HepG2 (cell line): ENCODE measurements around the gene MS4A15. TPM values are rescaled to one million over a fixed set of nuclear protein-coding genes. Genes with fewer than 3 reads are reported as not detected.

Experiments
- ATAC-seq: fragments of 200-7000 bp; cut with Tn5 transposase; 3 replicates; pipeline ENCODE4 v1.9.1; 2020; ENCODE audit warnings: mild to moderate bottlenecking, moderate library complexity
- BruUV-seq: library from RNA; stranded (reverse); fragments of 400-500 nt; replicated peaks from 2 replicates; lab custom pipeline; 2021; lab: Mats Ljungman, UMichigan
- CTCF ChIA-PET: fragments of 300-600 bp; formaldehyde crosslinking; extraction: SDS; loops from one replicate; lab custom pipeline; 2021; ENCODE audit warnings: low total read pairs, inconsistent platforms, low intra/inter-chr PET ratio; lab: Yijun Ruan, JAX
- POLR2A ChIA-PET: fragments of 350-600 bp; sonication (Branson Sonifier 250); formaldehyde crosslinking; loops from one replicate; lab custom pipeline; 2020; ENCODE audit warnings: antibody characterized with exemption, inconsistent platforms; lab: Yijun Ruan, JAX
- DNase-seq: peaks from one replicate; pipeline ENCODE4 v3.0.0-alpha.2; 2015; ENCODE audit warnings: low spot score
- FAIRE-seq: peaks from 3 replicates; lab custom pipeline; 2011; peaks lifted over from hg19 to GRCh38; lab: Jason Lieb, UNC
- H2AFZ ChIP-seq: one replicate; pipeline ENCODE4 v1.6.1; 2011; ENCODE audit warnings: low read length, inconsistent platforms
- H3K27ac ChIP-seq: fragments of 300-600 bp; 3 replicates; pipeline ENCODE4 v1.8.0; 2011; ENCODE audit warnings: mixed run types, mild to moderate bottlenecking, mixed read lengths, low read length, inconsistent platforms; ENCODE audit not compliant: insufficient read depth; ENCODE audit errors: extremely low read length
- H3K27me3 ChIP-seq, 2 experiments: fragments of 200-600 bp in 1 of 2; 2 replicates in 1 of 2; 3 replicates in 1 of 2; pipeline versions ENCODE4 v1.6.0 to v1.8.0; 2011; ENCODE audit warnings: low read length in 2 of 2, mild to moderate bottlenecking in 2 of 2, moderate library complexity in 2 of 2, inconsistent platforms in 1 of 2; ENCODE audit not compliant: insufficient read depth in 2 of 2, control insufficient read depth in 1 of 2
- H3K36me3 ChIP-seq, 2 experiments: fragments of 200-600 bp in 1 of 2; replicated peaks in 1 of 2; 2 replicates in 1 of 2; 3 replicates in 1 of 2; pipeline versions ENCODE4 v1.5.1 to v1.8.0; 2011; ENCODE audit warnings: low read length in 2 of 2, inconsistent platforms in 1 of 2; ENCODE audit not compliant: insufficient read depth in 2 of 2, control insufficient read depth in 1 of 2
- H3K4me1 ChIP-seq: 2 replicates; pipeline ENCODE4 v1.5.1; 2012; ENCODE audit warnings: low read length, inconsistent platforms; ENCODE audit not compliant: insufficient read depth
- H3K4me2 ChIP-seq: 2 replicates; pipeline ENCODE4 v1.6.0; 2011; ENCODE audit warnings: low read depth, low read length, inconsistent platforms
- H3K4me3 ChIP-seq, 3 experiments: fragments of 200-600 bp in 1 of 3; sonication (generic), shearing (Covaris generic) in 1 of 3; replicated peaks in 1 of 3; 2 replicates each; pipeline ENCODE4 v1.5.1; 2011 to 2016; ENCODE audit warnings: low read length in 3 of 3, inconsistent platforms in 2 of 3, low read depth in 2 of 3, mild to moderate bottlenecking in 2 of 3, control low read depth in 1 of 3, mixed read lengths in 1 of 3; ENCODE audit not compliant: insufficient read depth in 1 of 3
- H3K79me2 ChIP-seq: one replicate; pipeline ENCODE4 v1.6.1; 2011; ENCODE audit warnings: low read length, inconsistent platforms; ENCODE audit not compliant: insufficient read depth
- H3K9ac ChIP-seq: 2 replicates; pipeline ENCODE4 v1.6.0; 2011; ENCODE audit warnings: mild to moderate bottlenecking, low read depth, low read length, inconsistent platforms; ENCODE audit not compliant: insufficient read depth
- H3K9me3 ChIP-seq: 2 replicates; pipeline ENCODE4 v1.5.1; 2012; ENCODE audit warnings: mild to moderate bottlenecking, low read length
- H4K20me1 ChIP-seq: 2 replicates; pipeline ENCODE4 v1.6.0; 2011; ENCODE audit warnings: inconsistent platforms, mild to moderate bottlenecking, low read length, moderate library complexity; ENCODE audit not compliant: insufficient read depth
- DNMT1 ChIP-seq: sonication (generic); formaldehyde crosslinking; IDR thresholded peaks from 2 replicates; pipeline ENCODE4 v1.5.1; 2020; ENCODE audit warnings: mild to moderate bottlenecking, missing genetic modification reagents
- TFE3 ChIP-seq: IDR thresholded peaks from 2 replicates; pipeline ENCODE4 v1.6.1; 2016
- ZFAT ChIP-seq: sonication (generic); formaldehyde crosslinking; conservative IDR thresholded peaks from 2 replicates; pipeline ENCODE4 v1.8.1; 2023; ENCODE audit warnings: missing genetic modification reagents, inconsistent platforms
- ZNF629 ChIP-seq: sonication (generic); formaldehyde crosslinking; conservative IDR thresholded peaks from 2 replicates; pipeline ENCODE4 v1.5.0; 2020; ENCODE audit warnings: missing genetic modification reagents
- ZNF678 ChIP-seq: sonication (generic); formaldehyde crosslinking; IDR thresholded peaks from 2 replicates; pipeline ENCODE4 v1.4.0; 2020; ENCODE audit warnings: mild to moderate bottlenecking, missing genetic modification reagents
- ZNF770 ChIP-seq: sonication (generic); formaldehyde crosslinking; IDR thresholded peaks from 2 replicates; pipeline ENCODE4 v1.5.0; 2020; ENCODE audit warnings: mild to moderate bottlenecking, missing genetic modification reagents
- ZNF781 ChIP-seq: sonication (generic); formaldehyde crosslinking; IDR thresholded peaks from 2 replicates; pipeline ENCODE4 v1.5.1; 2020; ENCODE audit warnings: borderline replicate concordance, mild to moderate bottlenecking, missing genetic modification reagents; ENCODE audit errors: not compliant biosample characterization
- ZNF891 ChIP-seq: sonication (generic); formaldehyde crosslinking; IDR thresholded peaks from 2 replicates; pipeline ENCODE4 v1.5.0; 2020; ENCODE audit warnings: mild to moderate bottlenecking, missing genetic modification reagents
- WGBS: methylation state at CpG from one replicate; pipeline ENCODE4 v1.1.6; 2017; ENCODE audit warnings: low lambda C conversion rate; 5-methylcytosine and 5-hydroxymethylcytosine counted together
- in situ Hi-C: cut with HindIII; loops from 2 replicates; pipeline ENCODE4 v1.10.0; 2017; ENCODE audit warnings: low pct_unique_long_range_greater_than_20kb; ENCODE audit not compliant: extremely low pct_ligation_motif_present
- intact Hi-C: fragments of 100-400 bp; cut with micrococcal nuclease; formaldehyde crosslinking; loops from one replicate; pipeline ENCODE4 v1.10.0; 2022; ENCODE audit not compliant: unreplicated experiment
- polyA plus RNA-seq, 8 experiments: library from polyadenylated mRNA; depleted of rRNA in 3 of 8; stranded (reverse) in 7 of 8; unstranded in 1 of 8; fragments of >200 nt; fragmentation: Illumina TruSeq in 4 of 8; extraction: Trizol in 4 of 8; gene quantifications; 2 replicates each; pipeline versions ENCODE4 v1.2.1 to v1.2.3, GENCODE V29; 2011 to 2016; ENCODE audit warnings: low read depth in 4 of 8, missing spikeins in 1 of 8, mixed read lengths in 1 of 8; ENCODE audit not compliant: insufficient read depth in 1 of 8
- total RNA-seq, 5 experiments: library from RNA; depleted of rRNA; stranded (reverse); fragments of >200 nt; fragmentation: Illumina TruSeq; extraction: Trizol; gene quantifications; 2 replicates each; pipeline ENCODE4 v1.2.3, GENCODE V29; 2016; ENCODE audit warnings: low read depth in 1 of 5

MS4A15 gene
- total and polyA plus RNA-seq, 2 of the 13 experiments (the other 11 are each of a cell fraction or from before 2014, with no cell fraction given): not detected

GRCh38 chr11:60781981-60782316 lies 25.3 kb downstream of the MS4A15 start:
- in situ Hi-C loops: no loop called here
- ChIA-PET CTCF (no interaction called here), POLR2A (no interaction called here)
- H4K20me1 ChIP-seq: no peaks in the 10 kb centered on the region
- no peaks in the 10 kb centered on the region for H3K79me2 ChIP-seq
- no peak for ATAC-seq
- H3K27ac ChIP-seq: no peak overlapping the region
- no peak overlapping the region for H3K4me2 ChIP-seq
- 32% methylated on average over 4 of the region's 4 CpGs for WGBS
- DNase-seq: no peak
- FAIRE-seq: no peak
- TF ChIP-seq ZNF891 (CRISPR knock-in tag): no peak
- no peak for TF ChIP-seq ZNF781 (CRISPR knock-in tag)
- TF ChIP-seq ZFAT (CRISPR knock-in tag): no peak
- TF ChIP-seq ZNF770 (CRISPR knock-in tag): no peak
- no peak for TF ChIP-seq DNMT1 (CRISPR knock-in tag)
- no peak overlapping the region for H3K9ac ChIP-seq
- peaks cover 0 to 5% of the 10 kb centered on the region in 2 experiments; a peak in 1 of 5 replicates for H3K27me3 ChIP-seq
- H2AFZ ChIP-seq: no peak overlapping the region
- intact Hi-C loops: no loop called here
- no peak overlapping the region for H3K4me3 ChIP-seq
- no peaks in the 10 kb centered on the region for H3K4me1 ChIP-seq
- H3K9me3 ChIP-seq: no peaks in the 10 kb centered on the region
- H3K36me3 ChIP-seq: no peaks in the 10 kb centered on the region
- BruUV-seq: no TSS peak

GRCh38 chr11:60782393-60783140 lies 25.9 kb downstream of the MS4A15 start:
- Histone ChIP-seq H3K9ac (no peak overlapping the region), H4K20me1 (no peaks in the 10 kb centered on the region), H2AFZ (no peak overlapping the region), H3K4me3 (no peak overlapping the region), H3K4me2 (no peak overlapping the region), H3K36me3 (no peaks in the 10 kb centered on the region), H3K27ac (no peak overlapping the region), H3K27me3 (peaks cover 0 to 2% of the 10 kb centered on the region in 2 experiments; a peak in 1 of 5 replicates), H3K79me2 (no peaks in the 10 kb centered on the region), H3K9me3 (no peaks in the 10 kb centered on the region), H3K4me1 (no peaks in the 10 kb centered on the region)
- FAIRE-seq (no peak), ATAC-seq (no peak), DNase-seq (no peak)
- 29% methylated on average over 8 of the region's 12 CpGs for WGBS
- in situ Hi-C loops: no loop called here
- TF ChIP-seq ZNF629 (CRISPR knock-in tag): peak; percentile 72
- TF ChIP-seq TFE3 (CRISPR knock-in tag): no peak
- TF ChIP-seq ZNF678 (CRISPR knock-in tag): no peak
- CTCF ChIA-PET: no interaction called here
- BruUV-seq: no TSS peak
- POLR2A ChIA-PET: no interaction called here
- intact Hi-C loops: no loop called here
